K562 (cell line): ENCODE data around the gene HIVEP3. TPM values are rescaled to one million over a fixed set of nuclear protein-coding genes. Genes with fewer than 3 reads are reported as not detected.

Source experiments
- ATAC-seq: fragments of 200-7000 bp; cut with Tn5 transposase; 3 replicates; pipeline ENCODE4 v1.9.1; 2020; ENCODE audit warnings: moderate library complexity
- BruUV-seq: library from RNA; stranded (reverse); fragments of 400-500 nt; replicated peaks from 2 replicates; lab custom pipeline; 2021; lab: Mats Ljungman, UMichigan
- CTCF ChIA-PET: fragments of 300-600 bp; formaldehyde crosslinking; extraction: SDS; loops from one replicate; lab custom pipeline; 2021; ENCODE audit warnings: low intra/inter-chr PET ratio; lab: Yijun Ruan, JAX
- POLR2A ChIA-PET: fragments of 300-600, 350-650 bp; sonication (Branson Sonifier 250); formaldehyde crosslinking; extraction: SDS; loops from one replicate; lab custom pipeline; 2021; ENCODE audit warnings: antibody characterized with exemption, inconsistent platforms; lab: Yijun Ruan, JAX
- DNase-seq, 4 experiments: peaks; one replicate each; pipeline versions ENCODE4 v3.0.0 to v3.0.0-alpha.2; 2011 to 2018; ENCODE audit warnings: low spot score in 3 of 4, mixed read lengths in 3 of 4; ENCODE audit errors: extremely low read depth in 1 of 4
- FAIRE-seq: peaks from 2 replicates; lab custom pipeline; 2011; peaks lifted over from hg19 to GRCh38; lab: Jason Lieb, UNC
- H2AFZ ChIP-seq: 2 replicates; pipeline ENCODE4 v1.6.0; 2011; ENCODE audit warnings: low read depth, low read length, control low read depth, inconsistent platforms
- H3K27ac ChIP-seq: fragments of 200-600 bp; 3 replicates; pipeline ENCODE4 v1.8.0; 2011; ENCODE audit warnings: low read depth, mild to moderate bottlenecking, control low read depth, inconsistent platforms, low read length, moderate library complexity, mixed read lengths; ENCODE audit errors: extremely low read depth
- H3K27me3 ChIP-seq, 2 experiments: fragments of 300-600 bp in 1 of 2; 2 replicates in 1 of 2; 3 replicates in 1 of 2; pipeline versions ENCODE4 v1.6.0 to v1.8.0; 2011; ENCODE audit warnings: inconsistent platforms in 2 of 2, low read length in 2 of 2, mild to moderate bottlenecking in 1 of 2, mixed read lengths in 1 of 2, moderate library complexity in 1 of 2; ENCODE audit not compliant: control insufficient read depth in 2 of 2, insufficient read depth in 2 of 2
- H3K36me3 ChIP-seq: fragments of 300-600 bp; 3 replicates; pipeline ENCODE4 v1.8.0; 2011; ENCODE audit warnings: mild to moderate bottlenecking, low read length, inconsistent platforms; ENCODE audit not compliant: control insufficient read depth, insufficient read depth
- H3K4me1 ChIP-seq, 2 experiments: fragments of 200-600 bp in 1 of 2; replicated peaks in 1 of 2; 2 replicates in 1 of 2; 3 replicates in 1 of 2; pipeline versions ENCODE4 v1.5.1 to v1.8.0; 2011; ENCODE audit warnings: inconsistent platforms in 2 of 2, low read length in 2 of 2, mild to moderate bottlenecking in 1 of 2, mixed read lengths in 1 of 2, moderate library complexity in 1 of 2; ENCODE audit not compliant: control insufficient read depth in 2 of 2, insufficient read depth in 2 of 2
- H3K4me2 ChIP-seq: 2 replicates; pipeline ENCODE4 v1.6.1; 2011; ENCODE audit warnings: low read length, control low read depth, inconsistent platforms, mixed read lengths; ENCODE audit not compliant: insufficient read depth
- H3K4me3 ChIP-seq: fragments of 200-600 bp; sonication (generic), shearing (Covaris generic); 2 replicates; pipeline ENCODE4 v1.5.1; 2016; ENCODE audit warnings: control low read depth, inconsistent platforms
- H3K79me2 ChIP-seq: fragments of 200-600 bp; 3 replicates; pipeline ENCODE4 v1.8.0; 2011; ENCODE audit warnings: low read length, inconsistent platforms; ENCODE audit not compliant: control insufficient read depth, insufficient read depth
- H3K9ac ChIP-seq, 2 experiments: 2 replicates each; pipeline versions ENCODE4 v1.6.0 to v1.6.1; 2011; ENCODE audit warnings: low read depth in 2 of 2, low read length in 2 of 2, control low read depth in 1 of 2, inconsistent platforms in 1 of 2, mild to moderate bottlenecking in 1 of 2, mixed read lengths in 1 of 2; ENCODE audit not compliant: insufficient read depth in 1 of 2
- H3K9me1 ChIP-seq: one replicate; pipeline ENCODE4 v1.6.0; 2011; ENCODE audit warnings: inconsistent platforms, mild to moderate bottlenecking, low read length, moderate library complexity; ENCODE audit not compliant: control insufficient read depth, insufficient read depth
- H3K9me3 ChIP-seq: replicated peaks from 2 replicates; pipeline ENCODE4 v1.5.1; 2011; ENCODE audit warnings: low read depth, low read length, inconsistent platforms; ENCODE audit not compliant: control insufficient read depth, insufficient read depth
- H4K20me1 ChIP-seq: replicated peaks from 2 replicates; pipeline ENCODE4 v1.6.1; 2011; ENCODE audit warnings: low read length, inconsistent platforms, mixed read lengths; ENCODE audit not compliant: control insufficient read depth, insufficient read depth
- ARID3B ChIP-seq: fragments of 250-450 bp; sonication (Bioruptor Pico); IDR thresholded peaks from 2 replicates; pipeline ENCODE4 v1.4.0; 2020; ENCODE audit warnings: borderline replicate concordance
- CREBBP ChIP-seq: IDR thresholded peaks from one replicate; pipeline ENCODE4 v1.6.1; 2012; ENCODE audit warnings: low read depth, mild to moderate bottlenecking, control low read depth, inconsistent platforms, low read length
- PTRF ChIP-seq: fragments of 450-650 bp; IDR thresholded peaks from 2 replicates; pipeline ENCODE4 v1.6.1; 2016; ENCODE audit warnings: mild to moderate bottlenecking, missing genetic modification characterization, missing compliant biosample characterization
- RBM17 ChIP-seq: fragments of 200-400 bp; formaldehyde crosslinking; IDR thresholded peaks from 2 replicates; pipeline ENCODE4 v1.6.1; 2017; ENCODE audit warnings: low read depth, mild to moderate bottlenecking, low read length, borderline replicate concordance
- STAT5B ChIP-seq: fragments of 250-450 bp; sonication (Bioruptor Pico); IDR thresholded peaks from 2 replicates; pipeline ENCODE4 v1.8.0; 2021; ENCODE audit warnings: mild to moderate bottlenecking, inconsistent platforms
- ZFPM2 ChIP-seq: fragments of 250-450 bp; sonication (Bioruptor Pico); IDR thresholded peaks from 2 replicates; pipeline ENCODE4 v1.5.1; 2022; ENCODE audit warnings: mild to moderate bottlenecking
- ZNF699 ChIP-seq: fragments of 250-450 bp; sonication (Bioruptor Pico); IDR thresholded peaks from 2 replicates; pipeline ENCODE4 v1.8.0; 2021; ENCODE audit warnings: mild to moderate bottlenecking, moderate library complexity; ENCODE audit not compliant: insufficient replicate concordance
- WGBS: fragments of 100-300 bp; shearing (Covaris generic); methylation state at CpG from one replicate; pipeline ENCODE4 v1.1.6; 2016; ENCODE audit warnings: low coverage, mixed read lengths; ENCODE audit not compliant: insufficient coverage; ENCODE audit errors: missing lambda C conversion rate; 5-methylcytosine and 5-hydroxymethylcytosine counted together
- in situ Hi-C: fragments of 300-500 bp; cut with MboI; formaldehyde crosslinking; loops from 4 replicates; pipeline ENCODE4 v1.15.0; 2018; ENCODE audit warnings: inconsistent platforms, mixed read lengths
- intact Hi-C: fragments of 100-400 bp; cut with micrococcal nuclease; formaldehyde crosslinking; loops from 2 replicates; pipeline ENCODE4 v1.14.2; 2022
- polyA plus RNA-seq, 8 experiments: library from polyadenylated mRNA; depleted of rRNA in 4 of 8; stranded (reverse) in 5 of 8; unstranded in 3 of 8; fragments of >200 nt; fragmentation: Nextera tagmentation in 2 of 8; fragmentation: Illumina TruSeq in 1 of 8; extraction: Ambion mirVana in 2 of 8; extraction: Trizol in 1 of 8; gene quantifications; 2 replicates each; pipeline versions ENCODE4 v1.2.1 to v1.2.3, GENCODE V29; 2011 to 2014; ENCODE audit warnings: inconsistent platforms in 1 of 8, missing spikeins in 1 of 8
- total RNA-seq, 7 experiments: library from RNA; depleted of rRNA in 6 of 7; stranded (reverse); fragments of >200 nt in 6 of 7; fragmentation: Illumina TruSeq in 2 of 7; extraction: Trizol in 2 of 7; gene quantifications; 2 replicates each; pipeline versions ENCODE4 v1.2.1 to v1.2.3, GENCODE V29; 2011 to 2021; ENCODE audit warnings: low replicate concordance in 1 of 7

The HIVEP3 gene
- total and polyA plus RNA-seq, 9 of the 15 experiments (the other 6 are each of a cell fraction or from before 2014, with no cell fraction given) = 0.09 to 0.58 (median 0.34) TPM; not detected in 1

- TF ChIP-seq ARID3B (CRISPR knock-in tag) (no peak), ZNF699 (no peak), ZFPM2 (CRISPR knock-in tag) (no peak), PTRF (tag) (no peak)
These were observed 427.8 kb downstream of the HIVEP3 start (continued) for GRCh38 chr1:41490911-41491310.

- peaks cover 6% of the 10 kb centered on the region for H3K9me1 ChIP-seq
- intact Hi-C loops = no loop called here
- in situ Hi-C loops = no loop called here
- POLR2A ChIA-PET = interaction anchor here (0.6 to 1.5 kb wide), 3 partner anchors 10 to 237 kb away, joined by 3 to 6 read pairs (median 3); no protein-coding TSS in a partner anchor
- CTCF ChIA-PET = no interaction called here
- DNase-seq (no peak), FAIRE-seq (no peak), ATAC-seq (no peak)
- no peak overlapping the region for H3K27ac ChIP-seq
- no peaks in the 10 kb centered on the region for H3K9me3 ChIP-seq
- BruUV-seq = no TSS peak
- no peak overlapping the region for H3K4me3 ChIP-seq
- H2AFZ ChIP-seq = no peak overlapping the region
- H3K4me2 ChIP-seq = no peak overlapping the region
- H3K36me3 ChIP-seq = no peaks in the 10 kb centered on the region
- H4K20me1 ChIP-seq = peaks cover 4% of the 10 kb centered on the region; the same call in 1 of the 2 replicates
- 3% methylated on average over 5 of the region's 5 CpGs for WGBS
- peaks cover 6 to 41% of the 10 kb centered on the region in 2 experiments; a peak in 3 of 5 replicates for H3K27me3 ChIP-seq
- H3K4me1 ChIP-seq = peaks cover 26 to 32% of the 10 kb centered on the region in 2 experiments; a peak in 4 of 5 replicates
- TF ChIP-seq RBM17 = no peak
- TF ChIP-seq CREBBP = peak; percentile 50
- no peak for TF ChIP-seq STAT5B (CRISPR knock-in tag)
- no peaks in the 10 kb centered on the region for H3K79me2 ChIP-seq
- H3K9ac ChIP-seq = no peak overlapping the region
These were observed 429.2 kb downstream of the HIVEP3 start for GRCh38 chr1:41489561-41489960.
